A549 (cell line): ENCODE measurements around the gene PLPPR1. TPM values are rescaled to one million over a fixed set of nuclear protein-coding genes. Genes with fewer than 3 reads are reported as not detected.

Experiments used
- ATAC-seq, 2 experiments: fragments of 200-7000 bp in 1 of 2; fragments of >200 bp in 1 of 2; cut with Nextera tagmentation in 1 of 2; cut with Tn5 transposase in 1 of 2; 3 replicates each; pipeline versions ENCODE4 v1.8.0 to v1.9.1; 2018 to 2020; ENCODE audit warnings: mild to moderate bottlenecking in 1 of 2, moderate library complexity in 1 of 2
- CTCF ChIA-PET: fragments of 300-600 bp; sonication (Branson Sonifier 250); formaldehyde crosslinking; extraction: SDS; loops from one replicate; lab custom pipeline; 2021; ENCODE audit warnings: antibody characterized with exemption, inconsistent platforms; lab: Yijun Ruan, JAX
- POLR2A ChIA-PET: fragments of 350-600 bp; formaldehyde crosslinking; extraction: SDS; loops from one replicate; lab custom pipeline; 2021; ENCODE audit warnings: antibody characterized with exemption, inconsistent platforms; lab: Yijun Ruan, JAX
- DNase-seq, 2 experiments: peaks; one replicate each; pipeline versions ENCODE4 v3.0.0 to v3.0.0-alpha.2; 2011 to 2016; ENCODE audit warnings: low read depth in 1 of 2, low spot score in 1 of 2
- FAIRE-seq: peaks from 2 replicates; lab custom pipeline; 2011; peaks lifted over from hg19 to GRCh38; lab: Jason Lieb, UNC
- H3K27ac ChIP-seq, 2 experiments: fragments of >200 bp; sonication (Bioruptor Twin); formaldehyde crosslinking; 3 replicates each; pipeline ENCODE4 v1.5.1; 2016 to 2017
- H3K4me1 ChIP-seq: fragments of >200 bp; sonication (Bioruptor Twin); formaldehyde crosslinking; 3 replicates; pipeline ENCODE4 v1.6.1; 2016
- H3K4me2 ChIP-seq: fragments of >200 bp; sonication (Bioruptor Twin); formaldehyde crosslinking; 3 replicates; pipeline ENCODE4 v1.6.1; 2016
- H3K4me3 ChIP-seq: fragments of >200 bp; sonication (Bioruptor Twin); formaldehyde crosslinking; 3 replicates; pipeline ENCODE4 v1.5.1; 2016
- H3K9me3 ChIP-seq: fragments of >200 bp; sonication (Bioruptor Twin); formaldehyde crosslinking; 3 replicates; pipeline ENCODE4 v1.6.1; 2016
- BCL3 ChIP-seq: fragments of >200 bp; sonication (Bioruptor Twin); formaldehyde crosslinking; IDR thresholded peaks from 3 replicates; pipeline ENCODE4 v1.6.1; 2016
- CBX8 ChIP-seq: fragments of 200-600 bp; sonication (generic); IDR thresholded peaks from 2 replicates; pipeline ENCODE4 v1.6.1; 2016
- CHD2 ChIP-seq: fragments of 150-350 bp; IDR thresholded peaks from 2 replicates; pipeline ENCODE4 v1.6.1; 2014; ENCODE audit warnings: low read length; ENCODE audit not compliant: partially characterized antibody
- CHD4 ChIP-seq: fragments of 200-600 bp; sonication (generic); IDR thresholded peaks from 2 replicates; pipeline ENCODE4 v1.6.1; 2016; ENCODE audit warnings: antibody characterized with exemption, mild to moderate bottlenecking, borderline replicate concordance
- EHF ChIP-seq: fragments of 250-450 bp; sonication (Bioruptor Pico); IDR thresholded peaks from 2 replicates; pipeline ENCODE4 v1.5.0; 2020; ENCODE audit warnings: mild to moderate bottlenecking
- EP300 ChIP-seq, 2 experiments: fragments of >200 bp; sonication (Bioruptor Twin); formaldehyde crosslinking; IDR thresholded peaks; 2 replicates in 1 of 2; 3 replicates in 1 of 2; pipeline ENCODE4 v1.6.1; 2016 to 2017
- ESRRA ChIP-seq: fragments of 150-350 bp; IDR thresholded peaks from 2 replicates; pipeline ENCODE4 v1.6.1; 2014; ENCODE audit warnings: mild to moderate bottlenecking, low read length, borderline replicate concordance
- FOSB ChIP-seq: fragments of 250-450 bp; sonication (Bioruptor Pico); IDR thresholded peaks from 2 replicates; pipeline ENCODE4 v1.5.0; 2020; ENCODE audit warnings: mild to moderate bottlenecking, moderate library complexity
- FOXS1 ChIP-seq: fragments of 250-450 bp; sonication (Bioruptor Pico); IDR thresholded peaks from 2 replicates; pipeline ENCODE4 v1.5.0; 2020; ENCODE audit warnings: mild to moderate bottlenecking, moderate library complexity
- GATA3 ChIP-seq: IDR thresholded peaks from 2 replicates; pipeline ENCODE4 v1.6.1; 2012; ENCODE audit warnings: borderline replicate concordance
- HES2 ChIP-seq: fragments of >200 bp; sonication (Bioruptor Twin); formaldehyde crosslinking; IDR thresholded peaks from 2 replicates; pipeline ENCODE4 v1.6.1; 2016
- HEYL ChIP-seq: fragments of 250-450 bp; sonication (Bioruptor Pico); IDR thresholded peaks from 2 replicates; pipeline ENCODE4 v1.8.0; 2021; ENCODE audit warnings: mild to moderate bottlenecking, moderate library complexity
- HOXB5 ChIP-seq: fragments of 250-450 bp; sonication (Bioruptor Pico); IDR thresholded peaks from 2 replicates; pipeline ENCODE4 v1.5.0; 2020; ENCODE audit warnings: mild to moderate bottlenecking, moderate library complexity
- JUN ChIP-seq, 2 experiments: fragments of >200 bp; sonication (Bioruptor Twin); formaldehyde crosslinking; IDR thresholded peaks; 2 replicates in 1 of 2; 3 replicates in 1 of 2; pipeline ENCODE4 v1.6.1; 2016 to 2017
- JUNB ChIP-seq: fragments of >200 bp; sonication (Bioruptor Twin); formaldehyde crosslinking; IDR thresholded peaks from 2 replicates; pipeline ENCODE4 v1.6.1; 2016
- KDM5A ChIP-seq: fragments of 200-600 bp; sonication (generic); IDR thresholded peaks from 2 replicates; pipeline ENCODE4 v1.6.1; 2016; ENCODE audit warnings: antibody characterized with exemption, mild to moderate bottlenecking
- MAFK ChIP-seq: fragments of 450-650 bp; IDR thresholded peaks from 2 replicates; pipeline ENCODE4 v1.6.1; 2014; ENCODE audit not compliant: partially characterized antibody
- MAZ ChIP-seq: fragments of 150-350 bp; IDR thresholded peaks from 2 replicates; pipeline ENCODE4 v1.6.1; 2014; ENCODE audit warnings: antibody characterized with exemption, low read depth, low read length, borderline replicate concordance
- NFE2L2 ChIP-seq: fragments of 150-350 bp; conservative IDR thresholded peaks from 2 replicates; pipeline ENCODE4 v1.6.1; 2014; ENCODE audit warnings: low read length
- NR3C1 ChIP-seq: fragments of >200 bp; sonication (Bioruptor Twin); formaldehyde crosslinking; IDR thresholded peaks from 3 replicates; pipeline ENCODE4 v1.6.1; 2017
- POLR2A ChIP-seq: IDR thresholded peaks from 2 replicates; pipeline ENCODE4 v1.6.1; 2012; ENCODE audit warnings: mild to moderate bottlenecking, low read length
- RARB ChIP-seq: fragments of 250-450 bp; sonication (Bioruptor Pico); IDR thresholded peaks from 2 replicates; pipeline ENCODE4 v1.8.0; 2021; ENCODE audit warnings: mild to moderate bottlenecking, moderate library complexity
- REST ChIP-seq: fragments of 200-600 bp; sonication (generic); IDR thresholded peaks from 2 replicates; pipeline ENCODE4 v1.6.1; 2016; ENCODE audit warnings: antibody characterized with exemption, mild to moderate bottlenecking, moderate library complexity
- SMC3 ChIP-seq: fragments of >200 bp; sonication (Bioruptor Twin); formaldehyde crosslinking; IDR thresholded peaks from 3 replicates; pipeline ENCODE4 v1.6.1; 2018; ENCODE audit warnings: inconsistent platforms
- ZSCAN20 ChIP-seq: fragments of 250-450 bp; sonication (Bioruptor Pico); IDR thresholded peaks from 2 replicates; pipeline ENCODE4 v1.8.0; 2022; ENCODE audit warnings: mild to moderate bottlenecking, moderate library complexity
- WGBS: methylation state at CpG from one replicate; pipeline ENCODE4 v1.1.6; 2017; ENCODE audit errors: missing lambda C conversion rate; 5-methylcytosine and 5-hydroxymethylcytosine counted together
- polyA plus RNA-seq, 4 experiments: library from polyadenylated mRNA; depleted of rRNA in 3 of 4; stranded (reverse); fragments of >200 nt; fragmentation: RNase III in 1 of 4; extraction: RNeasy Plus Mini Kit Qiagen cat#74134 plus additional on column Dnase treatment in 1 of 4; gene quantifications; 2 replicates in 3 of 4; 3 replicates in 1 of 4; pipeline ENCODE4 v1.2.3, GENCODE V29; 2011 to 2017

The PLPPR1 gene
- polyA plus RNA-seq, 2 of the 4 experiments (the other 2 are of a cell fraction) = 0.06 to 1.2 TPM

- TF ChIP-seq RARB (CRISPR knock-in tag) (no peak), JUNB (0 out of 2 replicates have a peak, but pooled peaks have one; percentile 7)
- Histone ChIP-seq H3K4me1 (peaks cover 51% of the 10 kb centered on the region), H3K27ac (peak overlapping the region; percentile 92), H3K9me3 (no peaks in the 10 kb centered on the region), H3K4me2 (peak overlapping the region; percentile 59), H3K4me3 (no peak overlapping the region)
- DNase-seq (peak in 1 of 2 experiments; percentile 49), FAIRE-seq (peak; percentile 23), ATAC-seq (peak in 1 of 2 experiments; percentile 18; a peak in 1 of 6 replicates)
- WGBS = 7% methylated on average over 3 of the region's 3 CpGs
- POLR2A ChIA-PET = interaction anchor here (0.7 to 1.4 kb wide), 7 partner anchors 30 to 722 kb away, joined by 3 to 8 read pairs (median 4); partner anchors contain the start of genes MRPL50 and ZNF189
- CTCF ChIA-PET = interaction anchor here (0.7 to 7.4 kb wide), 7 partner anchors 9 to 206 kb away, joined by 3 to 39 read pairs (median 6); no protein-coding TSS in a partner anchor
Measured at GRCh38 chr9:101324245-101324804, 295.8 kb downstream of the PLPPR1 start.

GRCh38 chr9:101325053-101325452 lies 296.5 kb downstream of the PLPPR1 start:
- TF ChIP-seq ESRRA = no peak
- TF ChIP-seq FOXS1 = no peak
- no peak for TF ChIP-seq JUN (IDR thresholded peaks at IDR 0.05)
- no peak for TF ChIP-seq HES2
- no peak for TF ChIP-seq NFE2L2
- TF ChIP-seq ZSCAN20 = no peak
- TF ChIP-seq FOSB (CRISPR knock-in tag) = no peak
- no peak for TF ChIP-seq CHD4
- peaks cover 51% of the 10 kb centered on the region for H3K4me1 ChIP-seq
- 31% methylated on average over 2 of the region's 2 CpGs for WGBS
- peak overlapping the region; percentile 92 for H3K27ac ChIP-seq
- FAIRE-seq (peak; percentile 49), DNase-seq (peak in 1 of 2 experiments; percentile 43), ATAC-seq (peak in 1 of 2 experiments; percentile 58; a peak in 3 of 6 replicates)
- ChIA-PET CTCF (interaction anchor here (1.1 to 7.4 kb wide), 5 partner anchors 9 to 71 kb away, joined by 3 to 39 read pairs (median 6); no protein-coding TSS in a partner anchor), POLR2A (interaction anchor here (1.3 to 1.4 kb wide), 3 partner anchors 47 to 161 kb away, joined by 3 to 4 read pairs (median 4); no protein-coding TSS in a partner anchor)
- no peak overlapping the region for H3K4me3 ChIP-seq
- no peaks in the 10 kb centered on the region for H3K9me3 ChIP-seq
- H3K4me2 ChIP-seq = peak overlapping the region; percentile 59

- CTCF ChIA-PET = interaction anchor here (1.0 to 7.4 kb wide), 5 partner anchors 9 to 725 kb away, joined by 3 to 39 read pairs (median 6); no protein-coding TSS in a partner anchor
Measured at GRCh38 chr9:101326035-101326434, 297.5 kb downstream of the PLPPR1 start.

DNA sequence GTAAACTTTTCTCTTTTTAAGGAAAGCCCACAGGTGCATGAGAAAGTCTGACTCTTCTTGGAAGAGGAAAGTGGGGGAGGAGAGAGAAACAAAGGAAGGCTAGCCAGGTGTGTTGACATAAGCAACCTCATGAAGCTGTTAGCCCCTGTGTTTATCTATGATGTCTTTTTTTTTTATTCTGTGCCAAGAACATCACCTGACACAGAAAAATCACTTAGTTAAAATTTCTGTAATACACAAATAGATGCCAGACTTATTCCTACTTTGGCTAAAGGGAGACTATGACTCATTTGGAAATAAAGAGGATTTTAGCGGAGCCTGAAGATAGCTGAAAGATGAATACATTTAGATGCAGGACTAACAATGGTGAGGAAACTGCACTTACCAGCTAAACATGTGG lies 298.0 kb downstream of the PLPPR1 start:
- WGBS = 25% methylated on average over 1 of the region's 1 CpG
- H3K9me3 ChIP-seq = no peaks in the 10 kb centered on the region
- peak; percentile 92 for FAIRE-seq
- 0 out of 3 replicates have a peak overlapping the region, but pooled peaks have one; percentile 5 for H3K4me3 ChIP-seq
- H3K4me2 ChIP-seq = peak overlapping the region; percentile 59
- CTCF ChIA-PET = interaction anchor here (1.0 to 7.4 kb wide), 4 partner anchors 11 to 725 kb away, joined by 3 to 39 read pairs (median 17); no protein-coding TSS in a partner anchor
- peak; percentile 59 to 63; a peak in 5 of 6 replicates for ATAC-seq
- peaks cover 51% of the 10 kb centered on the region for H3K4me1 ChIP-seq
- POLR2A ChIA-PET = interaction anchor here (0.7 to 1.7 kb wide), 3 partner anchors 40 to 81 kb away, joined by 3 to 7 read pairs (median 7); partner anchors contain the start of genes MRPL50 and ZNF189
- peak in 1 of 2 experiments; percentile 73 for DNase-seq
- H3K27ac ChIP-seq = peak overlapping the region; percentile 92
- TF ChIP-seq BCL3 (peak; percentile 90; the same call in 2 of the 3 replicates), NR3C1 (no peak), ESRRA (no peak), CBX8 (no peak), NFE2L2 (no peak), KDM5A (no peak), EP300 (IDR thresholded peaks at IDR 0.05) (peak; percentile 85; a peak in 4 of 5 replicates), CHD2 (no peak), POLR2A (no peak), GATA3 (peak; percentile 73), HOXB5 (no peak), HEYL (CRISPR knock-in tag) (no peak), SMC3 (peak; percentile 51), REST (no peak), JUNB (peak; percentile 91)

More at GRCh38 chr9:101326035-101326434, 297.5 kb downstream of the PLPPR1 start:
- Histone ChIP-seq H3K4me3 (0 out of 3 replicates have a peak overlapping the region, but pooled peaks have one; percentile 5), H3K9me3 (no peaks in the 10 kb centered on the region), H3K27ac (peak overlapping the region; percentile 92), H3K4me1 (peaks cover 51% of the 10 kb centered on the region), H3K4me2 (peak overlapping the region; percentile 59)
- no peak for DNase-seq
- POLR2A ChIA-PET = interaction anchor here (1.5 to 1.7 kb wide), 2 partner anchors 40 to 72 kb away, joined by 7 read pairs; partner anchors contain the start of genes MRPL50 and ZNF189
- TF ChIP-seq MAZ (no peak), EHF (CRISPR knock-in tag) (0 out of 2 replicates have a peak, but pooled peaks have one; percentile 4), MAFK (peak; percentile 41)
- peak; percentile 62 to 66 for ATAC-seq
- 27% methylated on average over 1 of the region's 1 CpG for WGBS
- no peak for FAIRE-seq
